Transverse colon (tissue), 3 donors: ENCODE results near the gene CA14.

Experiments used
- POLR2A ChIP-seq: fragments of 450-650 bp; IDR thresholded peaks from one replicate; pipeline ENCODE4 v1.6.1; 2016; ENCODE audit warnings: antibody characterized with exemption, mild to moderate bottlenecking, moderate library complexity
- TF ChIP-seq, protein P1 (sequence below), 5 experiments: fragments of 200-600 bp in 3 of 5; fragments of 450-650 bp in 2 of 5; sonication (generic) in 3 of 5; IDR thresholded peaks; 1 replicate in 2 of 5; 2 replicates in 3 of 5; pipeline ENCODE4 v1.5.1; 2016 to 2017; ENCODE audit warnings: antibody characterized with exemption in 5 of 5, inconsistent platforms in 3 of 5, mild to moderate bottlenecking in 2 of 5, moderate library complexity in 1 of 5

- TF ChIP-seq, protein P1, sequence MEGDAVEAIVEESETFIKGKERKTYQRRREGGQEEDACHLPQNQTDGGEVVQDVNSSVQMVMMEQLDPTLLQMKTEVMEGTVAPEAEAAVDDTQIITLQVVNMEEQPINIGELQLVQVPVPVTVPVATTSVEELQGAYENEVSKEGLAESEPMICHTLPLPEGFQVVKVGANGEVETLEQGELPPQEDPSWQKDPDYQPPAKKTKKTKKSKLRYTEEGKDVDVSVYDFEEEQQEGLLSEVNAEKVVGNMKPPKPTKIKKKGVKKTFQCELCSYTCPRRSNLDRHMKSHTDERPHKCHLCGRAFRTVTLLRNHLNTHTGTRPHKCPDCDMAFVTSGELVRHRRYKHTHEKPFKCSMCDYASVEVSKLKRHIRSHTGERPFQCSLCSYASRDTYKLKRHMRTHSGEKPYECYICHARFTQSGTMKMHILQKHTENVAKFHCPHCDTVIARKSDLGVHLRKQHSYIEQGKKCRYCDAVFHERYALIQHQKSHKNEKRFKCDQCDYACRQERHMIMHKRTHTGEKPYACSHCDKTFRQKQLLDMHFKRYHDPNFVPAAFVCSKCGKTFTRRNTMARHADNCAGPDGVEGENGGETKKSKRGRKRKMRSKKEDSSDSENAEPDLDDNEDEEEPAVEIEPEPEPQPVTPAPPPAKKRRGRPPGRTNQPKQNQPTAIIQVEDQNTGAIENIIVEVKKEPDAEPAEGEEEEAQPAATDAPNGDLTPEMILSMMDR (IDR thresholded peaks at IDR 0.05): no peak
- no peak for TF ChIP-seq POLR2A
These were observed 30.8 kb downstream of the CA14 start for GRCh38 chr1:150288382-150288781.
